T-helper 17 cell (primary cell): ENCODE measurements around the gene NTN3. TPM values are rescaled to one million over a fixed set of nuclear protein-coding genes. Genes with fewer than 3 reads are reported as not detected.

ENCODE experiments used
- ATAC-seq: fragments of 150-1000 bp; cut with Tn5 transposase; 2 replicates; pipeline ENCODE4 v1.10.0; 2021; ENCODE audit warnings: mild to moderate bottlenecking, moderate library complexity
- DNase-seq, 3 donors: peaks; one replicate each; pipeline versions ENCODE4 v3.0.0 to v3.0.0-alpha.2; 2020 to 2021
- H3K9me3 ChIP-seq: one replicate; pipeline ENCODE4 v1.7.0; 2013; ENCODE audit warnings: low read length, mild to moderate bottlenecking; ENCODE audit not compliant: control insufficient read depth, poor library complexity, severe bottlenecking
- H3K27ac Mint-ChIP-seq: one replicate; pipeline ENCODE4 v1.8.0; 2022; ENCODE audit warnings: mild to moderate bottlenecking, moderate library complexity, mixed read lengths
- H3K27me3 Mint-ChIP-seq: one replicate; pipeline ENCODE4 v1.8.0; 2022; ENCODE audit warnings: mixed read lengths
- H3K36me3 Mint-ChIP-seq: one replicate; pipeline ENCODE4 v1.8.0; 2022; ENCODE audit warnings: low read depth, mixed read lengths
- H3K4me1 Mint-ChIP-seq: one replicate; pipeline ENCODE4 v1.8.0; 2022; ENCODE audit warnings: mild to moderate bottlenecking, mixed read lengths
- H3K4me3 Mint-ChIP-seq: one replicate; pipeline ENCODE4 v1.8.0; 2022; ENCODE audit warnings: mild to moderate bottlenecking, moderate library complexity, mixed read lengths
- total RNA-seq, 4 donors: library from RNA in 2 of 4; stranded (reverse) in 2 of 4; gene quantifications; one replicate each; pipeline ENCODE4 v1.2.3 and lab custom pipeline; 2022 to 2026

NTN3 gene
- total RNA-seq, 2 donors from 2014 or later: not detected

GRCh38 chr16:2494616-2495015 is 23.5 kb downstream of the NTN3 start:
- DNase-seq (no peak), ATAC-seq (no peak)
- no peaks in the 10 kb centered on the region for H3K9me3 ChIP-seq
- Mint-ChIP-seq H3K4me3 (no peak overlapping the region), H3K36me3 (peaks cover 2% of the 10 kb centered on the region), H3K27me3 (no peaks in the 10 kb centered on the region), H3K4me1 (no peaks in the 10 kb centered on the region), H3K27ac (no peak overlapping the region)

GRCh38 chr16:2495041-2495440 is 23.9 kb downstream of the NTN3 start:
- Mint-ChIP-seq H3K4me1 (no peaks in the 10 kb centered on the region), H3K36me3 (peaks cover 2% of the 10 kb centered on the region), H3K4me3 (no peak overlapping the region), H3K27me3 (no peaks in the 10 kb centered on the region), H3K27ac (no peak overlapping the region)
- ATAC-seq (no peak), DNase-seq (no peak)
- H3K9me3 ChIP-seq: no peaks in the 10 kb centered on the region

- H3K27me3 Mint-ChIP-seq: no peaks in the 10 kb centered on the region
- ATAC-seq (no peak), DNase-seq (no peak)
- H3K36me3 Mint-ChIP-seq: peaks cover 2% of the 10 kb centered on the region
- H3K27ac Mint-ChIP-seq: no peak overlapping the region
- H3K9me3 ChIP-seq: no peaks in the 10 kb centered on the region
- no peak overlapping the region for H3K4me3 Mint-ChIP-seq
- no peaks in the 10 kb centered on the region for H3K4me1 Mint-ChIP-seq
These were observed 25.4 kb downstream of the NTN3 start for GRCh38 chr16:2496223-2497115.

GRCh38 chr16:2497116-2497630 is 26.1 kb downstream of the NTN3 start:
- no peaks in the 10 kb centered on the region for H3K27me3 Mint-ChIP-seq
- peaks cover 2% of the 10 kb centered on the region for H3K36me3 Mint-ChIP-seq
- no peak overlapping the region for H3K27ac Mint-ChIP-seq
- H3K4me1 Mint-ChIP-seq: no peaks in the 10 kb centered on the region
- H3K4me3 Mint-ChIP-seq: no peak overlapping the region
- H3K9me3 ChIP-seq: no peaks in the 10 kb centered on the region
- no peak for ATAC-seq
- no peak for DNase-seq

- Mint-ChIP-seq H3K4me3 (no peak overlapping the region), H3K27ac (no peak overlapping the region), H3K27me3 (no peaks in the 10 kb centered on the region), H3K4me1 (no peaks in the 10 kb centered on the region), H3K36me3 (peaks cover 2% of the 10 kb centered on the region)
- DNase-seq (no peak), ATAC-seq (no peak)
- H3K9me3 ChIP-seq: no peaks in the 10 kb centered on the region
These were observed 26.8 kb downstream of the NTN3 start for GRCh38 chr16:2497695-2498484.

GRCh38 chr16:2498531-2499253 is 27.6 kb downstream of the NTN3 start:
- H3K27me3 Mint-ChIP-seq: no peaks in the 10 kb centered on the region
- no peaks in the 10 kb centered on the region for H3K4me1 Mint-ChIP-seq
- no peak overlapping the region for H3K4me3 Mint-ChIP-seq
- ATAC-seq (no peak), DNase-seq (no peak)
- no peaks in the 10 kb centered on the region for H3K9me3 ChIP-seq
- peaks cover 2% of the 10 kb centered on the region for H3K36me3 Mint-ChIP-seq
- H3K27ac Mint-ChIP-seq: no peak overlapping the region

GRCh38 chr16:2499454-2499853 is 28.4 kb downstream of the NTN3 start:
- ATAC-seq (no peak), DNase-seq (no peak)
- no peaks in the 10 kb centered on the region for H3K9me3 ChIP-seq
- Mint-ChIP-seq H3K27ac (no peak overlapping the region), H3K4me1 (no peaks in the 10 kb centered on the region), H3K36me3 (peaks cover 2% of the 10 kb centered on the region), H3K27me3 (no peaks in the 10 kb centered on the region), H3K4me3 (no peak overlapping the region)

- ATAC-seq (no peak), DNase-seq (no peak)
- H3K4me1 Mint-ChIP-seq: no peaks in the 10 kb centered on the region
- no peak overlapping the region for H3K4me3 Mint-ChIP-seq
- no peaks in the 10 kb centered on the region for H3K9me3 ChIP-seq
- H3K27me3 Mint-ChIP-seq: no peaks in the 10 kb centered on the region
- peaks cover 2% of the 10 kb centered on the region for H3K36me3 Mint-ChIP-seq
- no peak overlapping the region for H3K27ac Mint-ChIP-seq
These were observed 28.9 kb downstream of the NTN3 start for GRCh38 chr16:2499890-2500429.

- H3K4me1 Mint-ChIP-seq: peaks cover 3% of the 10 kb centered on the region
- H3K36me3 Mint-ChIP-seq: peaks cover 2% of the 10 kb centered on the region
- no peak overlapping the region for H3K27ac Mint-ChIP-seq
- no peaks in the 10 kb centered on the region for H3K27me3 Mint-ChIP-seq
- no peaks in the 10 kb centered on the region for H3K9me3 ChIP-seq
- no peak for ATAC-seq
- no peak overlapping the region for H3K4me3 Mint-ChIP-seq
- DNase-seq: no peak
These were observed 29.4 kb downstream of the NTN3 start for GRCh38 chr16:2500430-2500917.

- peaks cover 2% of the 10 kb centered on the region for H3K36me3 Mint-ChIP-seq
- peaks cover 3% of the 10 kb centered on the region for H3K4me1 Mint-ChIP-seq
- ATAC-seq (peak; percentile 97), DNase-seq (peak; percentile 69 to 73 (median 70))
- no peaks in the 10 kb centered on the region for H3K9me3 ChIP-seq
- peak overlapping the region; percentile 39 for H3K27ac Mint-ChIP-seq
- H3K27me3 Mint-ChIP-seq: no peaks in the 10 kb centered on the region
- H3K4me3 Mint-ChIP-seq: no peak overlapping the region
These were observed 30.0 kb downstream of the NTN3 start for GRCh38 chr16:2500918-2501750.

GRCh38 chr16:2501946-2502895 is 31.1 kb downstream of the NTN3 start:
- H3K9me3 ChIP-seq: no peaks in the 10 kb centered on the region
- peaks cover 2% of the 10 kb centered on the region for H3K36me3 Mint-ChIP-seq
- H3K4me1 Mint-ChIP-seq: peaks cover 3% of the 10 kb centered on the region
- no peak for DNase-seq
- no peaks in the 10 kb centered on the region for H3K27me3 Mint-ChIP-seq
- H3K27ac Mint-ChIP-seq: peak overlapping the region; percentile 39
- H3K4me3 Mint-ChIP-seq: no peak overlapping the region
- ATAC-seq: no peak
